Measurements from ENCODE around the gene INHBB.
"Not testable (repeated sequence)": the region's sequence is repeated elsewhere in the genome, so short reads cannot be mapped to it uniquely, and the experiment has no call there.

The INHBB gene

DNA sequence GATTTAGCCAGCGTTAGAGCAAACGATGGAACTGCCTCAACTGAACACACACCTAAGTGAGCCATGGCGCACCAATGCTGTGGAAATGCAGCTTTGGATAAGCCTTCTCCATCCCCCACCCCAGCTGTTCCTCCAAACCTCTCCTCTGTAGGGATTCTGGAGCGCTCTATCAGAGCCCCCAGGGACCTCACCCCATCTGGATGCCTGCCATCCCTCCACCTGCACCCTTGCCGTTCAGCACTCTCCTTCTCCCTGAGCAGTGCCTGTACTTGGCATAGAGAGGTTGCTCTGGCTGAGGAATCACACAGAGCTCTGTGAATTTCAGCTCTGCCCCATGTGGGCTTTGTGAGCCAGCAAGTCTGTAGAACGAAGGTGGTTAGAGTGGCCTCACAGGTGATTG is 42.8 kb upstream of the INHBB start:
- Histone ChIP-seq H3K27ac (no peak overlapping the region), H3K4me3 (no peak overlapping the region)
- TF ChIP-seq, protein P1, sequence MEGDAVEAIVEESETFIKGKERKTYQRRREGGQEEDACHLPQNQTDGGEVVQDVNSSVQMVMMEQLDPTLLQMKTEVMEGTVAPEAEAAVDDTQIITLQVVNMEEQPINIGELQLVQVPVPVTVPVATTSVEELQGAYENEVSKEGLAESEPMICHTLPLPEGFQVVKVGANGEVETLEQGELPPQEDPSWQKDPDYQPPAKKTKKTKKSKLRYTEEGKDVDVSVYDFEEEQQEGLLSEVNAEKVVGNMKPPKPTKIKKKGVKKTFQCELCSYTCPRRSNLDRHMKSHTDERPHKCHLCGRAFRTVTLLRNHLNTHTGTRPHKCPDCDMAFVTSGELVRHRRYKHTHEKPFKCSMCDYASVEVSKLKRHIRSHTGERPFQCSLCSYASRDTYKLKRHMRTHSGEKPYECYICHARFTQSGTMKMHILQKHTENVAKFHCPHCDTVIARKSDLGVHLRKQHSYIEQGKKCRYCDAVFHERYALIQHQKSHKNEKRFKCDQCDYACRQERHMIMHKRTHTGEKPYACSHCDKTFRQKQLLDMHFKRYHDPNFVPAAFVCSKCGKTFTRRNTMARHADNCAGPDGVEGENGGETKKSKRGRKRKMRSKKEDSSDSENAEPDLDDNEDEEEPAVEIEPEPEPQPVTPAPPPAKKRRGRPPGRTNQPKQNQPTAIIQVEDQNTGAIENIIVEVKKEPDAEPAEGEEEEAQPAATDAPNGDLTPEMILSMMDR (IDR thresholded peaks at IDR 0.05) = no peak
- DNase-seq (ENCODE audit: low spot score) = no peak

DNA sequence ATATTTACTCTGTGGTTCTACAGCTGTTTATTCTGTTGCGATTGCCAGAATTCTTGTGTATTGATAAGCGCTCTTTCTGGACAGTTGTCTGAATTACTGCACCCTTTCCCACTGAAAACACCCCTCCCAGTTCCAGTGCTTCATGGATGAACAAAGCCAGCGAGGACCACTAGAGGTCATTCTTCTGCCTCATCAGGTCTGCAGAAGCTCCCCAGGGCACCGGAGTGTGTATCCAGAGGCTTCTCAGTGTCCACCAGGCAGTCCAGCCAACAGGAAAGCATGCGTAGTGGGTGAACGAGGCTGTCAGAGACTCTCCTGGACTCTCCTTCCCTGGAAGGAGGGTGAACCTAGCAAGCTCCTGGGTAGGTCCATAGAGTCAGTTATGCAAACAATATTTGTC is 40.6 kb upstream of the INHBB start:
- Histone ChIP-seq H3K27ac (no peak overlapping the region), H3K4me3 (no peak overlapping the region)
- DNase-seq (ENCODE audit: low spot score) = no peak
- TF ChIP-seq, protein P1 (IDR thresholded peaks at IDR 0.05) = no peak

DNA sequence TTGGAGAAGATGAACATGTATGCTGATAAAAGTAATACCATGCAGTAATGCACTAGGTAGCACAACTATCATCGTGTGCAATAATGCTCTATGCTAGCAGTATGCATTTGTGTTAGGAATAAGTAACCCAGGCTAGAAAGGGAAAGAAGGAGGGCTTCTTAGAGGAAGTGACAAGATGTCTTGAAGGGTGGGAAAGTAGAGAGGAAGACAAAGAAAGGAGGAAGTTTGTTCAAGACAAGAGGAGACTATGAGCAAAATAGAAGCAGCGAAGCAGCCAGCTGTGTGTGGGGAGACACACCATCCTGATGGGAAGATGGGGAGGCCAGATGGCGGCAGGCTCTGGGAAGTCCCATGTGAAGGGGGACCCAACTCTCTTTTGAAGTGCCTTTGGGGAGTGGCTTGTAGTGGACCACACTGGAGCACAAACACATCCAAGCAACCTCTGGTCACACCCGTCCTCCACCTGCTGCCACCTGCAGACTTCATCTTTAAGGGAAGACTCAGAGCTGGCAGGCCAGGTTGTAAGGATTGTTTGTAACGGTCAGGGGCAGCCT is 39.9 kb upstream of the INHBB start:
- TF ChIP-seq, protein P1 (IDR thresholded peaks at IDR 0.05) = no peak
- Histone ChIP-seq H3K27ac (no peak overlapping the region), H3K4me3 (no peak overlapping the region)
- no peak for DNase-seq (ENCODE audit: low spot score)

DNA sequence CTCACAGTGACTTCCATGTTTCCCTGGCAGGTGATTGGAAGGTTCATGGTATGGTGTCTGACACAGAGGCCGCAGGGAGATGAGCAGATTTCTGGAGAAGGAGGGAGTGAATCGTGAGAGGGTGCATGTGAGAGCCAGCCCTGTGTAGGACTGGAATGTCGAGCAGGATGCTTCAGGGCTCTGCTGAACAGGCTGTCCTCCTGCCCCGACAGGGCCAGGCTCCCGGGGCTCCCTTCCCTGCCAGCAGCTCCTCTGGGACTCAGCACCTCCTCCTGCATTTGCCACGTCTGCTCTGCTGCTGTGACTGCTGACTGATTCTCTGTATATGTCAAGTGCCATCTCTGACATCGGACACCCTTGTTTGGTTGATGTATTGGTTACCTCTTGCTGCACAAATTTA is 38.5 kb upstream of the INHBB start:
- H3K4me3 ChIP-seq = no peak overlapping the region
- no peak for DNase-seq (ENCODE audit: low spot score)
- TF ChIP-seq, protein P1 (IDR thresholded peaks at IDR 0.05) = no peak
- H3K27ac ChIP-seq = no peak overlapping the region

DNA sequence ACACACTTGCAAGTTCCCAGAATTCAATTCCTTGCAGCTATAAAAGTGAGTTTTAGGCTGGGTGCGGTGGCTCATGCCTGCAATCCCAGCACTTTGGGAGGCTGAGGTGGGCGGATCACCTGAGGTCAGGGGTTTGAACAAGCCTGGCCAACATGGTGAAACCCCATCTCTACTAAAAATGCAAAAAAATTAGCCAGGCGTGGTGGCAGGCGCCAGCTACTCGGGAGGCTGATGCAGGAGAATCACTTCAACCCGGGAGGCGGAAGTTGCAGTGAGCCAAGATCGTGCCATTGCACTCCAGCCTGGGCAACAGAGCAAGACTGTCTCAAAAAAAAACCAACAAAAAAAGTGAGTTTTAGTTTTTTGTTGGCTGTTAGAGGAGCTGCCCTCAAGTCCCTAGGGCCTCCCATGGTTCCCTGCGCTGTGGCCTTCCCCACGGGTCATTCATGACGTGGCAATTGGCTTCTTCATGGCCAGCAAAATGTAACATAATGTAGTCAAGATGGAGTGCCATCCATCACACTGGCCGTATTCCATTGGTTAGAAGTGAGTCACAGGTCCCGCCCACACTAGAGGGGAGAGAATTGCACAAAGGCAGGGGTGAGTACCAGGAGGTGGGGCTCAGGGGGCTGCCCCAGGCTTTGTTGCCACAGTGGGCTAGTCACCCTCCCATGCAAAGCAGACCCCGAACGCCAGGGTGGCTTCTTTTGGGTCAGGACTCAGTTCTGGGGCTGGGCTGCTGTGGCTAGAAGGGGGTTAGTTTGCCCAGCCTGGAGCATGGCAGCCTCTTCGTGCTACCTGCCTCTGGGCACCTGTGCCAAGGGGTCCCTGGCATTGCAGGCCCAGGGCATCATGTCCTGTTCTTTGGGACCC is 37.7 kb upstream of the INHBB start:
- DNase-seq (ENCODE audit: low spot score) = peak; percentile 59
- TF ChIP-seq, protein P1 (IDR thresholded peaks at IDR 0.05) = no peak
- Histone ChIP-seq H3K4me3 (no peak overlapping the region), H3K27ac (no peak overlapping the region)

DNA sequence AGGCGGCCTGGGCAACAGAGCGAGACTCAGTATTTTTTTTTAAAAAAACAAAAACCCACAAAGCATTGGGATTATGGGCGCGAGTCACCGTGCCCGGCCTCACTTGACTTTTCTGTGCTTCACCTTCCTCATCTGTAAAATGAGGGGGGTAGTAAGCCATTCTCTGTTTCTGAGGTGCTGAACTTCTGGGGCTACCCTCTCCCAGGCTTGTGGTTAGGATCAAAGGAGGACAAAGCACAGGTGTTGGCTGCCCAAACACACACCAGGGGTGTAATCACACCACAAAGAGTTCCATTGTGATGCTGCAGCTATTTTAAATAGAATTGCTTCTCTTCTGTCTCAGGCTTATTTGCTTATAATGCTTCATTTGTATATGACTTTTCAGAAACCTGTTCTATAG is 35.8 kb upstream of the INHBB start:
- TF ChIP-seq, protein P1 (IDR thresholded peaks at IDR 0.05) = no peak

DNA sequence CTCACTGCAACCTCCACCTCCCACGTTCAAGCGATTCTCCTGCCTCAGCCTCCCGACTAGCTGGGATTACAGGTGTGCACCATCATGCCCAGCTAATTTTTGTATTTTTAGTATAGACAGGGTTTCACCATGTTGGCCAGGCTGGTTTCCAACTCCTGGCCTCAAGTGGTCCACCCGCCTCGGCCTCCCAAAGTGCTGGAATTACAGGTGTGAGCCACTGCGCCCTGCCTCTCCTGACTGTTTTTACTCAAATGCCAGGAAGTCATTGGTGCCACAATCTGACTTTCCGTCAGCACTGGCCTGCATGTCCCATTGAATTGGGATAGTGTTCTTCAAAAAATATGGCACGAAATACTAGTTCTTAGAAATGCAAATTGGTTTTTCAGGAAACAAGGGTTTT is 35.1 kb upstream of the INHBB start:
- not testable (repeated sequence) for H3K4me3 ChIP-seq; DNase-seq (ENCODE audit: low spot score); H3K27ac ChIP-seq

More for the DNA sequence above, 35.8 kb upstream of the INHBB start:
- Histone ChIP-seq H3K27ac (no peak overlapping the region), H3K4me3 (no peak overlapping the region)
- DNase-seq (ENCODE audit: low spot score) = no peak

Measured in coronary artery (tissue), 2 donors.